Measurements from ENCODE around the gene RNASEH2A.
A peak's percentile ranks its signal among the peaks of the same experiment; 100 is the strongest.

RNASEH2A gene

DNA sequence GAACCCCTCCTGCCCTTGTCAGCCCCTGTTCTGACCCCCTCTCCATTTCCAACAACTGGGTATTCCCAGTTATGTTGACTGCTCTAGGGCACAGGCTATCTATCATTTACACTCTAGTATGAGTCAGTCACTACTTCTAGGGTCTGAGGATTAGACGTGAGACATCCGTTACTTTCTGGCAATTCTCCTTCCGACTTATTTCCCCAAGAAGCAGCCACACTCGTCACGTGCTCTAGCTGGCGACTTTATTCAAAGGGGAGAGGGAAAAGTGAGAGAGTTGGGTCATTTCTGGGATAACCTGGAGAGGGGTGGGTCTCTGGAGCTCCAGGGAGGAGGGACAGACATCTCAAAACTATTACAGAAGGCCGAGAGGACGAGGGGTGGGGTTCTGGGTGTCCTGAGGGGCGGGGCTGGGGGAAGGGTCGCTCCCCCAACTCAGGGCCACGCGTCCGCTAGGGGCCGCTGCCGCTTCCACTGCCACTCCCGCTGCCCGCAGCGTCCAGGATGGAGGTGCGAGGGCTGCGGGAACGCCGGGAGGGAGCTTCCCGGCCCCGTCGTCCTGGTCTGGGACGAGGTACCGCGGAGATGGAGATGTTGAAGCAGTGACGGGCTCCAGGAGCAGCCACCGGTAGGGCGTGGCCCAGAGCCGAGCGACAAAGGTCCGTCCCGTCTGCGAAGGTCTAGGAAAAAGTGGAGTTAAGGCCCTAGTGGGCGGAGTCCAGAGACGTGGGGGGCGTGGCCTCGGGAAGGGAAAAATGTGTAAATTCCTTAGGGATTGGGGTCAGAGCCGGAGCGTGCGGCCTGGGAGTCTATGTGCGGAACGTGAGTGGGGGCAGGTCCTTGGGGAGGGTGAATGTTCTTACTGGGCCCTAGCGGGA, 19.1 kb downstream of the RNASEH2A start:
- TF ChIP-seq, protein P1, sequence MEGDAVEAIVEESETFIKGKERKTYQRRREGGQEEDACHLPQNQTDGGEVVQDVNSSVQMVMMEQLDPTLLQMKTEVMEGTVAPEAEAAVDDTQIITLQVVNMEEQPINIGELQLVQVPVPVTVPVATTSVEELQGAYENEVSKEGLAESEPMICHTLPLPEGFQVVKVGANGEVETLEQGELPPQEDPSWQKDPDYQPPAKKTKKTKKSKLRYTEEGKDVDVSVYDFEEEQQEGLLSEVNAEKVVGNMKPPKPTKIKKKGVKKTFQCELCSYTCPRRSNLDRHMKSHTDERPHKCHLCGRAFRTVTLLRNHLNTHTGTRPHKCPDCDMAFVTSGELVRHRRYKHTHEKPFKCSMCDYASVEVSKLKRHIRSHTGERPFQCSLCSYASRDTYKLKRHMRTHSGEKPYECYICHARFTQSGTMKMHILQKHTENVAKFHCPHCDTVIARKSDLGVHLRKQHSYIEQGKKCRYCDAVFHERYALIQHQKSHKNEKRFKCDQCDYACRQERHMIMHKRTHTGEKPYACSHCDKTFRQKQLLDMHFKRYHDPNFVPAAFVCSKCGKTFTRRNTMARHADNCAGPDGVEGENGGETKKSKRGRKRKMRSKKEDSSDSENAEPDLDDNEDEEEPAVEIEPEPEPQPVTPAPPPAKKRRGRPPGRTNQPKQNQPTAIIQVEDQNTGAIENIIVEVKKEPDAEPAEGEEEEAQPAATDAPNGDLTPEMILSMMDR (IDR thresholded peaks at IDR 0.05; ENCODE audit: extremely low read depth, missing control alignments), result peak; percentile 30
- DNase-seq (ENCODE audit: low spot score), result peak; percentile 53

DNA sequence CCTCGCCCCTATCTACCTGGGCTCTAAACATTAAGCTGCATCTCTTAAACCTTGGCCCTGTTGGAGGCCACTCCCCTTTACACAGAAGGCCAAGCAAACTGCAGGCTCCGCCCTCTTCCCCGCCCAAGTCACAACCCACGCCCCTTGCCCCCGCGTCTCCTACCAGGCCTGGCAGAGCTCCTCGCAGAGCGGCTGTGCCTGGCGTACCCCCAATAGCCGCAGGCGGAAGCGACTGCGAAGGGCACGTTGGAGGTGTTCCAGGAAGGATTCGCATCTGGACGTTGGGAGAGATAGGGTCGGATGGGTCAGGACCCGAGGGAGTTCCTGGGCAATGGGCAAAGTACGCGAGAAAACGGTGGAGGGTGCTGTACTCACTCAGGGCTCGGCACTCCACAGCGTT, 22.1 kb downstream of the RNASEH2A start:
- peak; percentile 56 for DNase-seq (ENCODE audit: low spot score)
- TF ChIP-seq, protein P1 (IDR thresholded peaks at IDR 0.05; ENCODE audit: extremely low read depth, missing control alignments), result no peak

DNA sequence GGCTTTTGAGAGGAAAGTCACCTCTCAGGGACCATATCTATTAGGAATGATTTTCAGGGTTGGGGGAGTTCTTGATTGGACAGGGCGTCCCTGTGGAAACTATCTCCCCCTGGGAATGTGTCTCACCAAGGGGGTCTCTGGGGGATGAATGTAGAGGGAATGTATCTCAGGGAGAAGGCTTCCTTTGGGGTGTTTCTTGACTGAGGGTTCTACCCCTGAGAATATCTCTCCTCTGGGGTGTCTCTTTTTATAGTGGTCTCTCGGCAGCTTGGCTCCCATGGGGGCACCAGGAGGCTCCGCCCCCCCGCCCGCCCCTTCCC, 27.0 kb downstream of the RNASEH2A start:
- DNase-seq (ENCODE audit: low spot score), result no peak
- TF ChIP-seq, protein P1 (IDR thresholded peaks at IDR 0.05; ENCODE audit: extremely low read depth, missing control alignments), result no peak

DNA sequence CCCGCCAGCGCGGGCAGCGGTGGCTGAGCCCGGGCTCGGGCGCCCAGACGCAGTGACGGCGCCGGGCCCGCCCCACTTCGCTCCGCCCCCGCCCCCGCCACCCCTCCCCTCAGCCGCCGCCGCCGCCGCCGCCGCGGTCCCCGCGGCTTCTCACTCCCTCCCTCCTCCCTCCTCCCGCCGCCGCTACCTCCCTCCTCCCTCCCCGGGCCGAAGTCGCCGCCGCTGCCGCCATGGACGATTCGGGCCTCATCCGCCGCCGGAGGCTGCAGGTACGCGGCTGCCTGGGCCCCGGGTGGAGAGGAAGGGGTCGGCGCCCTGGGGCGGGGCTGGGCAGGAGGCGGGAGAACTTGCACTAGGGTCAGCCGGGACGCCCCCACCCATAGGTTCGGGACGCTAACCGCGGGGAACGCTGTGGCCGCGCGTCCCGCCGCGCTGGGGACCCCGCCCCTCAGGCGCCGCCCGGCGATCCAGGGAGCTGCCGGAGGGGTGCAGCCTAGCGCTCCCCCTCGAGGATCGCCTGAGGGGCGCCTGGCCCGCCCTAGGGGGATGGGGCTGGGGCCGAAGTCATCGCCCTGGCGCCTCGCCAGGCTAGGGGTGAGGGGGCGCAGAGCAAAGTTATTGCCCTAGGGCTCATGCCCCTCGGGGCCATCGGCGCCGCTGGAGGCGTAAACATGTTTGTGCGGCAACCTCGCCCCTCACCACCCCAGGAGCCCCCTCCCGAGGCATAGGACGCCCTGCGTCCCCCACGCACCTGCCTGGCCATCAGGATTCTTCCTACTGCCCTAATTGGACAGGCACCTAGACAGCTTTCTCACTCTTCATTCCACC, 27.6 kb downstream of the RNASEH2A start:
- TF ChIP-seq, protein P1 (IDR thresholded peaks at IDR 0.05; ENCODE audit: extremely low read depth, missing control alignments), result no peak
- DNase-seq (ENCODE audit: low spot score), result peak; percentile 83

- peak; percentile 46 for DNase-seq (ENCODE audit: low spot score)
- TF ChIP-seq, protein P1 (IDR thresholded peaks at IDR 0.05; ENCODE audit: extremely low read depth, missing control alignments), result no peak
Measured at GRCh38 chr19:12834566-12834943, 28.2 kb downstream of the RNASEH2A start, which contains the start of gene RTBDN. Gene RTBDN, minus strand, starts transcription at chr19:12834579. Its CDS starts 4,600 bp downstream, at chr19:12829979.

DNA sequence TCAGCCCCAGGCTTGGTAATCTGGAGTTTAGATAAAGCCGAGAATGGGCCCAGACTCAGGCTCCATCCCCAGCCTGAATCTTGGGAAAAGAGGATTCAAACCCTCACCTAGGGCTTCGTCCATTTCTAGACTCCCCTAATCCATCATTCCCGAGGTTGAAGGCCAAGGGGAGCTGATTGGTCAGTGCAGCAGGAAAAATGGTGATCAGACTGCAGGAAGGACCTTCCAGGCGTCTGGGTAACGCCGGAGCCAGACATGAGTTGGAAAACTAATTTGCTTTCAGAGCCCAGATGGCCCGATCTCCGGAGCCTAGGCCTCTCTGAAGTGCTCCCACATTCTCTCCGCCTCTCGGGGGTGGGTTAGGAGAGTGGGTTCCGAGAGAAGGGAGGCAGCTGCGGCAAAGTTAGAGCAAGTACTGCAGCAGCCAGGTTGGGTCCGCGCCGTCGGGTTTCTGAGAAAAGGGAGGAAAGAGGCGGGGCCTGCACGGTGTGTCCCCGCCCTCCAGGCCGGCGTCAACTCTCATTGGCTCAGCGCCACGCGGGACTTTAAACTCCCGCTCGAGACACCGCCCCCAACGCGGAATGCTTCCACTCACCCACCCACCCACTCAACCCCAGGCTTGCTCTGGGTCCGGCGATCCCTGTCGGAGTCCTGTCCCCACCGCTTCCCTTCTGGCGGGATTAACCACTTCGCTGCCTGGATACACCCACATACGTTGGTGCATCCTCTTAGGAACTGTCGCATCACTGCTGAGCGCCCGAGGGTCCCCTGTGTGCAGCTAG, 28.8 kb downstream of the RNASEH2A start:
- DNase-seq (ENCODE audit: low spot score), result peak; percentile 64
- TF ChIP-seq, protein P1 (IDR thresholded peaks at IDR 0.05; ENCODE audit: extremely low read depth, missing control alignments), result no peak
